ENCODE results near the gene TNNC2.

Gene TNNC2

GRCh38 chr20:45779011-45779915 is 47.8 kb downstream of the TNNC2 start:
- no peak for DNase-seq

- no peak for DNase-seq
Observed at GRCh38 chr20:45776931-45777330, 50.2 kb downstream of the TNNC2 start.

GRCh38 chr20:45775411-45775810 is 51.7 kb downstream of the TNNC2 start:
- no peak for DNase-seq

- DNase-seq, result no peak
Observed at GRCh38 chr20:45774945-45775344, 52.2 kb downstream of the TNNC2 start.
